H9 (cell line): ENCODE results near the gene RNU1-3. TPM values are rescaled to one million over a fixed set of nuclear protein-coding genes. Genes with fewer than 3 reads are reported as not detected.
"Not testable (repeated sequence)": the region's sequence is repeated elsewhere in the genome, so short reads cannot be mapped to it uniquely, and the experiment has no call there.

Experiments used
- DNase-seq: peaks from one replicate; pipeline ENCODE4 v3.0.0-alpha.2; 2017
- H2AFZ ChIP-seq: one replicate; pipeline ENCODE4 v1.6.1; 2013; ENCODE audit warnings: mild to moderate bottlenecking, low read length, control low read depth, moderate library complexity
- H2AK5ac ChIP-seq: 2 replicates; pipeline ENCODE4 v1.6.1; 2013; ENCODE audit warnings: low read length, control low read depth, mixed read lengths; ENCODE audit not compliant: insufficient read length
- H2BK120ac ChIP-seq: one replicate; pipeline ENCODE4 v1.6.1; 2013; ENCODE audit warnings: low read depth, mild to moderate bottlenecking, low read length, control low read depth, inconsistent platforms; ENCODE audit not compliant: poor library complexity, severe bottlenecking
- H2BK12ac ChIP-seq: 2 replicates; pipeline ENCODE4 v1.6.1; 2013; ENCODE audit warnings: low read length, control low read depth, mixed read lengths, low read depth; ENCODE audit not compliant: insufficient read length
- H2BK15ac ChIP-seq: 2 replicates; pipeline ENCODE4 v1.6.1; 2013; ENCODE audit warnings: low read depth, low read length, control low read depth
- H2BK20ac ChIP-seq: one replicate; pipeline ENCODE4 v1.6.1; 2013; ENCODE audit warnings: low read depth, mild to moderate bottlenecking, low read length, control low read depth, inconsistent platforms; ENCODE audit not compliant: poor library complexity, severe bottlenecking
- H2BK5ac ChIP-seq: 2 replicates; pipeline ENCODE4 v1.6.1; 2013; ENCODE audit warnings: low read length, control low read depth, mixed read lengths; ENCODE audit not compliant: insufficient read length
- H3K14ac ChIP-seq: 2 replicates; pipeline ENCODE4 v1.6.1; 2013; ENCODE audit warnings: low read length, control low read depth; ENCODE audit not compliant: insufficient read depth
- H3K18ac ChIP-seq: 2 replicates; pipeline ENCODE4 v1.6.1; 2013; ENCODE audit warnings: low read depth, mild to moderate bottlenecking, mixed read lengths, low read length, control low read depth; ENCODE audit not compliant: insufficient read length
- H3K23ac ChIP-seq: 2 replicates; pipeline ENCODE4 v1.6.1; 2013; ENCODE audit warnings: low read length, control low read depth, mixed read lengths, low read depth; ENCODE audit not compliant: insufficient read length
- H3K23me2 ChIP-seq: 2 replicates; pipeline ENCODE4 v1.6.1; 2013; ENCODE audit warnings: low read depth, mild to moderate bottlenecking, mixed read lengths, low read length, control low read depth; ENCODE audit not compliant: insufficient read length, poor library complexity, severe bottlenecking
- H3K27ac ChIP-seq: 2 replicates; pipeline ENCODE4 v1.5.1; 2013; ENCODE audit warnings: low read length, control low read depth, mixed read lengths, low read depth; ENCODE audit not compliant: insufficient read length
- H3K27me3 ChIP-seq: 2 replicates; pipeline ENCODE4 v1.6.1; 2013; ENCODE audit warnings: low read length, control low read depth, inconsistent platforms; ENCODE audit not compliant: insufficient read depth
- H3K4ac ChIP-seq: 2 replicates; pipeline ENCODE4 v1.6.1; 2013; ENCODE audit warnings: low read depth, mild to moderate bottlenecking, control low read depth, inconsistent platforms, low read length, moderate library complexity
- H3K4me1 ChIP-seq: 2 replicates; pipeline ENCODE4 v1.6.1; 2013; ENCODE audit warnings: low read length, control low read depth, inconsistent platforms; ENCODE audit not compliant: insufficient read depth
- H3K4me2 ChIP-seq: 2 replicates; pipeline ENCODE4 v1.6.1; 2013; ENCODE audit warnings: low read length, control low read depth, mixed read lengths; ENCODE audit not compliant: insufficient read length, insufficient read depth
- H3K56ac ChIP-seq: 2 replicates; pipeline ENCODE4 v1.6.1; 2013; ENCODE audit warnings: low read depth, mild to moderate bottlenecking, mixed read lengths, low read length, control low read depth; ENCODE audit not compliant: insufficient read length
- H3K79me1 ChIP-seq: 2 replicates; pipeline ENCODE4 v1.6.1; 2013; ENCODE audit warnings: low read depth, mild to moderate bottlenecking, moderate library complexity, low read length, control low read depth, inconsistent platforms; ENCODE audit not compliant: insufficient read depth, poor library complexity, severe bottlenecking
- H3K79me2 ChIP-seq: 2 replicates; pipeline ENCODE4 v1.6.1; 2013; ENCODE audit warnings: low read length, control low read depth, inconsistent platforms; ENCODE audit not compliant: insufficient read depth
- H3K9ac ChIP-seq: 2 replicates; pipeline ENCODE4 v1.6.1; 2013; ENCODE audit warnings: low read length, control low read depth, mixed read lengths; ENCODE audit not compliant: insufficient read length; ENCODE audit errors: extremely low read depth
- H3K9me3 ChIP-seq: one replicate; pipeline ENCODE4 v1.6.1; 2013; ENCODE audit warnings: low read depth, low read length, inconsistent platforms; ENCODE audit not compliant: control insufficient read depth
- H3T11ph ChIP-seq: one replicate; pipeline ENCODE4 v1.6.1; 2013; ENCODE audit warnings: mild to moderate bottlenecking, low read length, control low read depth, inconsistent platforms
- H4K20me1 ChIP-seq: one replicate; pipeline ENCODE4 v1.6.1; 2013; ENCODE audit not compliant: control insufficient read depth, insufficient read length, insufficient read depth
- H4K5ac ChIP-seq: 2 replicates; pipeline ENCODE4 v1.6.1; 2013; ENCODE audit warnings: low read depth, mild to moderate bottlenecking, mixed read lengths, low read length, control low read depth; ENCODE audit not compliant: insufficient read length
- H4K8ac ChIP-seq: replicated peaks from 2 replicates; pipeline ENCODE4 v1.6.1; 2013; ENCODE audit warnings: low read length, control low read depth, mixed read lengths, low read depth; ENCODE audit not compliant: insufficient read length
- H4K91ac ChIP-seq: 2 replicates; pipeline ENCODE4 v1.6.1; 2013; ENCODE audit warnings: low read depth, mild to moderate bottlenecking, moderate library complexity, mixed read lengths, low read length, control low read depth; ENCODE audit not compliant: insufficient read length
- H3K27ac Mint-ChIP-seq, 3 experiments: 2 replicates in 2 of 3; 3 replicates in 1 of 3; pipeline ENCODE4 v1.8.0; 2020 to 2021; ENCODE audit warnings: mixed read lengths in 3 of 3, mild to moderate bottlenecking in 1 of 3, moderate library complexity in 1 of 3
- H3K27me3 Mint-ChIP-seq: 2 replicates; pipeline ENCODE4 v1.8.0; 2021; ENCODE audit warnings: low read depth, mild to moderate bottlenecking, moderate library complexity, mixed read lengths
- H3K36me3 Mint-ChIP-seq, 3 experiments: 2 replicates in 2 of 3; 3 replicates in 1 of 3; pipeline ENCODE4 v1.8.0; 2020 to 2021; ENCODE audit warnings: low read depth in 3 of 3, mixed read lengths in 3 of 3; ENCODE audit not compliant: insufficient read depth in 1 of 3
- H3K4me1 Mint-ChIP-seq, 2 experiments: 2 replicates each; pipeline ENCODE4 v1.8.0; 2020; ENCODE audit warnings: mixed read lengths in 2 of 2
- H3K4me3 Mint-ChIP-seq, 2 experiments: 2 replicates in 1 of 2; 3 replicates in 1 of 2; pipeline ENCODE4 v1.8.0; 2020 to 2021; ENCODE audit warnings: mild to moderate bottlenecking in 2 of 2, mixed read lengths in 2 of 2, moderate library complexity in 1 of 2
- H3K9me3 Mint-ChIP-seq, 2 experiments: 2 replicates in 1 of 2; 3 replicates in 1 of 2; pipeline ENCODE4 v1.8.0; 2020; ENCODE audit warnings: mild to moderate bottlenecking in 2 of 2, mixed read lengths in 2 of 2, moderate library complexity in 1 of 2
- WGBS: extraction: QIAGEN DNeasy Blood & Tissue Kit; methylation state at CpG from one replicate; pipeline ENCODE4 v1.1.7; 2013; ENCODE audit warnings: missing lambda C conversion rate, low lambda C conversion rate, mixed read lengths; ENCODE audit not compliant: insufficient read length; ENCODE audit errors: extremely low coverage; 5-methylcytosine and 5-hydroxymethylcytosine counted together
- total RNA-seq: library from RNA; stranded (reverse); gene quantifications from 2 replicates; pipeline ENCODE4 v1.2.1, GENCODE V29; 2021

Gene RNU1-3
- total RNA-seq, 1 experiment from 2014 or later = 2,051 TPM

GRCh38 chr1:16646716-16647115 lies 20.0 kb downstream of the RNU1-3 start:
- H3K23me2 ChIP-seq = peaks cover 14% of the 10 kb centered on the region
- WGBS = no CpG with 5 or more reads among the region's 17 CpGs

DNA sequence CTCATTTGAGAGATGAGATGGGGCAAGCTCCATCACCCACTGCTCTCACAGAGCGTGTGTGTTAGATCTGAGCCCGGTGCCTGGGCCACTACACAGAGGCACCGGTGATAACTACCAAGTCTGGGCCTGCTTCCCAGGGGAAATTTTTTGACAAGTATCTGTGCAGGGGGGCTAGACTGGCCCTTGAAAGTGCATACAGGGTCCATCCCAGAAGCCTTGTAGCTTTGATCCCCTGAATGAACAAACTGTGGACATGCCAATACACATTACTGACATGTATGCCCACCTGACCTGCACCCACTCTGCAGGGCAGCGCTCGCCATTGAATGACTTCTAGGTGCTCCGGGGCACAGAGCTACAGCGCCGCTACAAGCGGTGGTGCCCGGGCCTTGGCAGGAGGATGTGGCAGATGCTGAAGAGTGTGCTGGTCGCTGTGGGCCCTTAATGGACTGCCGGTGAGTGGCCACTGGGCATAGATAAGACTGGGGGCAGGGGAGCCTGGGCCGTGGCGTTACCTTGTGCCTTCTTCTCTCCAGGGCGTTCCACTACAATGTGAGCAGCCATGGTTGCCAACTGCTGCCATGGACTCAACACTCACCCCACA lies 20.6 kb downstream of the RNU1-3 start:
- peaks cover 14% of the 10 kb centered on the region for H3K23me2 ChIP-seq
- not testable (repeated sequence) for H2BK5ac ChIP-seq, H3K9me3 Mint-ChIP-seq, H3K9me3 ChIP-seq, H4K20me1 ChIP-seq, H4K91ac ChIP-seq, H3K79me2 ChIP-seq, H2BK12ac ChIP-seq, H3K56ac ChIP-seq, H3K27ac ChIP-seq, H2AFZ ChIP-seq, H3K27me3 ChIP-seq, H3K79me1 ChIP-seq, H4K8ac ChIP-seq, H3K4me1 Mint-ChIP-seq, H3T11ph ChIP-seq, H2BK15ac ChIP-seq, H3K4ac ChIP-seq, H3K23ac ChIP-seq, H3K36me3 Mint-ChIP-seq, H2AK5ac ChIP-seq, H2BK120ac ChIP-seq, H3K9ac ChIP-seq, H2BK20ac ChIP-seq, H3K27ac Mint-ChIP-seq, H3K18ac ChIP-seq, H4K5ac ChIP-seq, H3K4me1 ChIP-seq, H3K4me2 ChIP-seq, H3K14ac ChIP-seq
- no CpG with 5 or more reads among the region's 15 CpGs for WGBS
- peaks cover 23% of the 10 kb centered on the region for H3K27me3 Mint-ChIP-seq
- H3K4me3 Mint-ChIP-seq = peak overlapping the region; percentile 34 to 41; a peak in 4 of 5 replicates
- peak; percentile 32 for DNase-seq

More at GRCh38 chr1:16646716-16647115, 20.0 kb downstream of the RNU1-3 start:
- not testable (repeated sequence) for H3K27me3 ChIP-seq, H3K4me2 ChIP-seq, H3K79me1 ChIP-seq, DNase-seq, H3K18ac ChIP-seq, H2BK15ac ChIP-seq, H3K36me3 Mint-ChIP-seq, H2BK5ac ChIP-seq, H2BK20ac ChIP-seq, H3T11ph ChIP-seq, H3K4me1 Mint-ChIP-seq, H2AK5ac ChIP-seq, H3K4ac ChIP-seq, H4K20me1 ChIP-seq, H3K27ac ChIP-seq, H2BK12ac ChIP-seq, H4K8ac ChIP-seq, H3K14ac ChIP-seq, H4K91ac ChIP-seq, H3K23ac ChIP-seq, H2BK120ac ChIP-seq, H2AFZ ChIP-seq, H3K9me3 Mint-ChIP-seq, H3K9ac ChIP-seq, H3K56ac ChIP-seq, H3K4me1 ChIP-seq, H3K79me2 ChIP-seq, H3K27ac Mint-ChIP-seq, H4K5ac ChIP-seq, H3K9me3 ChIP-seq
- H3K4me3 Mint-ChIP-seq = peak overlapping the region in 1 of 2 experiments; percentile 41; a peak in 3 of 5 replicates
- H3K27me3 Mint-ChIP-seq = peaks cover 23% of the 10 kb centered on the region
